AG09319 (cell line): ENCODE measurements around the gene CUEDC1.

Source experiments
- DNase-seq: peaks from one replicate; pipeline ENCODE4 v3.0.0-alpha.2; 2010; ENCODE audit warnings: low read depth; ENCODE audit errors: extremely low read depth
- TF ChIP-seq, protein P1 (sequence below): IDR thresholded peaks from 2 replicates; pipeline ENCODE4 v1.5.1; 2011; ENCODE audit warnings: low read depth, mild to moderate bottlenecking, inconsistent platforms, low read length, moderate library complexity

The CUEDC1 gene

DNA sequence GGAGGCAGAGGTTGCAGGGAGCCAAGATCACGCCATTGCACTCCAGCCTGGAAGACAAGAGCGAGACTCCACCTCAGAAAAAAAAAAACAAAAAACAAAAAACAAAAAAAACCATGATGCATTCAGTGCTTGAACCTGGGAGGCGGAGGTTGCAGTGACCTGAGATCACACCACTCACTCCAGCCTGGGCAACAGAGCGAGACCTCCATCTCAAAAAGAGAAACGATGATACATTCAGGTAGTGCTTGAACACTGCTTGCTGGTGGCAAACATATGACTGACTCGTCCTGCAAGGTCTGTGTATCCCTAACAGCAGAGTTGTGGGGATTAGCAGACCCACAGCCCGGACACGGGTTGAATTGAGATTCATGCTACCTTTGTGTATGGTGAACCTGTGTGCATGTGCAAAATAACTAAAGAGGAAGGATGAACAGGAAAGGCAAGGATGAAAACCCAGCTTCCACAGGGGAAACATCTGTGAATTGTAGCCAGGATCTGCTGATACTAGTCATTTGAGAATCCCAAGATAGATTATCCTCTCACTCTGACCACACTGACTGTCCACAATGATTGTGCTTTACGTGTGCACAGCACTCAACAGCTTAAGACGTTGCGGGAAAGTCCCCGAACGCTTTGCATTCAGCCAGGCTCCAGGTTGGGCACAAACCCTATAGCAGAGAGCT is 53.0 kb downstream of the CUEDC1 start:
- TF ChIP-seq, protein P1, sequence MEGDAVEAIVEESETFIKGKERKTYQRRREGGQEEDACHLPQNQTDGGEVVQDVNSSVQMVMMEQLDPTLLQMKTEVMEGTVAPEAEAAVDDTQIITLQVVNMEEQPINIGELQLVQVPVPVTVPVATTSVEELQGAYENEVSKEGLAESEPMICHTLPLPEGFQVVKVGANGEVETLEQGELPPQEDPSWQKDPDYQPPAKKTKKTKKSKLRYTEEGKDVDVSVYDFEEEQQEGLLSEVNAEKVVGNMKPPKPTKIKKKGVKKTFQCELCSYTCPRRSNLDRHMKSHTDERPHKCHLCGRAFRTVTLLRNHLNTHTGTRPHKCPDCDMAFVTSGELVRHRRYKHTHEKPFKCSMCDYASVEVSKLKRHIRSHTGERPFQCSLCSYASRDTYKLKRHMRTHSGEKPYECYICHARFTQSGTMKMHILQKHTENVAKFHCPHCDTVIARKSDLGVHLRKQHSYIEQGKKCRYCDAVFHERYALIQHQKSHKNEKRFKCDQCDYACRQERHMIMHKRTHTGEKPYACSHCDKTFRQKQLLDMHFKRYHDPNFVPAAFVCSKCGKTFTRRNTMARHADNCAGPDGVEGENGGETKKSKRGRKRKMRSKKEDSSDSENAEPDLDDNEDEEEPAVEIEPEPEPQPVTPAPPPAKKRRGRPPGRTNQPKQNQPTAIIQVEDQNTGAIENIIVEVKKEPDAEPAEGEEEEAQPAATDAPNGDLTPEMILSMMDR, result no peak
- DNase-seq, result no peak

DNA sequence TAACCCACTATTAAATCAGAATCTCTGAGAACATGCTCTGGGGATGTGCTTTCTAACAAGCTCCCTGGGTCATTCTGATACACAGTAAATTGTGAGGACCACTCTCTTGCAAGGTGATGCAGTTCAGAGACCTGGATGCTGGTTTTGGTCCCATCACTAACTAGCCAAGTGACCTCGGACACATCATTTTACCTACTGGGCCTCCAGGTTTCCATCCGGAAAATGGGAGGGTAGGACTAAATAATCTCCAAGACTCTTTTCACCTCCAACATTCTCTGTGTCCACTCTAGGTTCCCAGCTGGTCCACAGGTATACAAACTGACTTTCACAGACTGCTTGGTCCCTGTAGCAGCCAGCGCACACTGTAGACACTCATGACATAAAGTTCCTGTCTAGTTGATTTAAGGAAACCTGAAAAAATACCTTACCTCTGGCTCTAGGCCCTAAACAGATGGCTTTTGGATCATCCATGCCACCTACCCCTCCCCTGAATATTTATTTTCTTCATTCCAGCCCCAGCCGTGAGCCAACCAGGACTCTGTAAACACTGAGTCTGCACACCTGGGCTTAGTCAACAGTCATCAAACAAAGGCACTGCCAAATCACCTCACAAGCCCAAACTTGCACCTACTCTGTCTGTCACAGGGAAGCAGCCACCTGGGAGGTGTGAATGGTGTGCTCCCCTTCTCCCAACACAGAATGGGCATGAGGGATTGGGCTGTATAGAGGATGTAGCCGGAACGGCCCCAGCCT is 54.0 kb downstream of the CUEDC1 start:
- TF ChIP-seq, protein P1, result no peak
- DNase-seq, result no peak

DNA sequence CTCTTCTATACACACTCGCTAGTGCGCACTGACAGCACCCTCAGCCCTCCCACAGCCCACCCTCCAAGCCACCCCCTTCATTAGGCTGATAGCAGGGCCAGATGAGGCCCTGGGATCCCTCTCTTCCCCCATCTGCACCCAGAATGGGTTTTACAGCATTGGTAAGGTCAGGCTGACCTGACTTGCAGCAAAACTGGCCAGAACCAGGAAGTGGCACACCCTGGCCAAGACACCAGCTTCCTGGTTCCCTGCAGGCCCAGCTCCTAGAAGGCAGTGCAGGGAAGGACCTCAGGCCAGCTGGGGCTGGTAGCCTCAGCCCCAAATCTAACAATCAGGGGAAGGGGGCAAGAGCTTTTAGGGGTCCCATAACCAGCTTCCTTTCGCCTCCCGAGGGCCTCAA is 55.4 kb downstream of the CUEDC1 start:
- no peak for DNase-seq

DNA sequence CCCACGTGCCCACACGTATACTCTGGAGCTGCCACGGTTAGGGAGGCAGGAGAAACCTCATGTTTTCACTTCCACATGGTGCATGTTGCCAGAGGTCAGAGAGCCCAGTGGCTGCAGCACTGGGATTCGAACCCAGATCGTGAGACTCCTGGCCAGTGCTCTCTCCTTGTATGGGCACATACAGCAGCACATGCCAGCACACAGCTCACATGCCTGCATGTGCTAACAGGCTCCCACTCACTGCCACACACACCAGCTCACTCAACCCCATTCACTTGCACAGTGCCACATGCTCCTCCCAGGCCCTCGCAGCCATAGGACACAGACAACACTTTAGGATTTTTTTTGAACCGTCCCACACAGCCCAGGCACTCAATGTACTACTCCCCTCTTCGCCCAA is 55.8 kb downstream of the CUEDC1 start:
- DNase-seq, result no peak
- TF ChIP-seq, protein P1, result no peak

More for the DNA sequence above, 55.4 kb downstream of the CUEDC1 start:
- TF ChIP-seq, protein P1, result no peak

DNA sequence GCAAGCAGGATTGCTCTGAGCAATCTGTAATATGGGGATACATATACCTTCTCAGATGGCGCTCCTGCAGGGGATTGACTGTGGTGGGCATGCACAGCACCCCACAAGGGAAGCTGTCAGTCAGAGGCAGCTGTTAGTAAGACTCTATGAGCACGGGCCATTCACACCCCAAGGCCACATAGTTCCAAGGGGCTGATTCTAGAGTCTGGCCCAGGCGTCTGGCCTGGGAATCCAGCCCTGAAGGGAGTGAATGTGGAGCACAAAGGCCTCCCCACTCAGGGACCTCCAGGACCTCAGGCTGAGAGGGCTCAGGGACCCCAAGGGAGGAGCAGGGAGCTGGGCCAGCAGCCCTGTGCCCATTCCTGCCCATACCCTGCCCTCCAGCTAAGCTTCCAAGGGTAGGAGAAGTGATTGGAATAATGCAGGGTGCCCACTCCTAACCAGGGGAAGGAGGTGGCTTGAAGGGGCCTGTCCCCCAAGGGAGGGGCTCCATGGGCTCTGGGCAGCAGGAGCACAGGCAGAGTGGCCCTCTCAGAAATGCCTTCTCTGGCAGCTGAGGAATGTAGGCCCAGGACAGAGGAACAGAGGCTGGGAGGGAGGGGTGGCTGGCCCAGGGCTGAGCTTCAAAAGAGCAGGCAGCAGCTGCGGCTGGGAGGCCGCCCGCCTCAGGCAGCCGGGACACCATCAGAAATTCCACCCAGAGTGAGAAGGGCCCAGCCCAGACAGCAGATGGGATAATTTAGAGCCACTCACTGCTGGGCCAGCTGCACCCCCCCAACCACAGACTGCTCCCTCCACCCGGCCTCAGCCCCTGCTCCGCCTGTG is 56.5 kb downstream of the CUEDC1 start:
- no peak for DNase-seq
- TF ChIP-seq, protein P1, result no peak

DNA sequence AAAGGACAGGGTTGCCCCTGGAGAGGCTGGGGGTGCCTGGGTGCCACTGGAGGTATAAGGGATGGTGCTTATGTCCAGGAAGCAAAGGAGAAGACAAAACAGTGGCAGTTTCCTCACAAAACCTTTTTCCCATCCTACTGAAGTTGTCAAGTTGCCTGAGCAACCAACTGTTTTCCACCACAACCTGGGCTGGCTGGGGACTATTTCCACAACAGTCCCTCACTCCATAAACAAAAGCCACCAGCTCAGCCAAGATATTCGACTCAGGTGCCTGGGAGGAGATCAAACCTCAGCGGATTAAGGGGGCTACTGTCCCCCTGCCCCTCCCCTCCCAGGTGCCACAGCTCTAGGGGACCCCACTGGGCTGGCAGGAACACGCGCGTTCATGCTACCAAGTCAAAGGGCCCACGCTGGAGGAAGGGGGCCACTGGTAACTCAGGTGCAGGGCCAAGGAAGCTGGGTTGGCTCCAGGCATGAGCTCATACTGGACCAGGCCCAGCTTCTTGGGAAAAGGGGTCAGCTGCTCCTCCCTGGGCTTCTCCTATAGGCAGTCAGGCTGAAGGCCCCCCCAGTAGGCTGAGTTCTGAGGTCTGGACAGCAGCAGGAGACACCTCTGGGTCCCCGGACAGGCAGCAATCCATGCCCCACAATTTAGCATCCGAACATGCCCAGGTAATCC is 59.7 kb downstream of the CUEDC1 start:
- DNase-seq, result no peak
- TF ChIP-seq, protein P1, result no peak
